Islet of Langerhans (tissue), 1 donor: ENCODE measurements around the gene DNAH5.
A peak's percentile ranks its signal among the peaks of the same experiment; 100 is the strongest.
"Not testable (repeated sequence)": the region's sequence is repeated elsewhere in the genome, so short reads cannot be mapped to it uniquely, and the experiment has no call there.

Experiments
- FAIRE-seq: peaks from one replicate; lab custom pipeline; 2011; peaks lifted over from hg19 to GRCh38; lab: Jason Lieb, UNC

The DNAH5 gene, protein sequence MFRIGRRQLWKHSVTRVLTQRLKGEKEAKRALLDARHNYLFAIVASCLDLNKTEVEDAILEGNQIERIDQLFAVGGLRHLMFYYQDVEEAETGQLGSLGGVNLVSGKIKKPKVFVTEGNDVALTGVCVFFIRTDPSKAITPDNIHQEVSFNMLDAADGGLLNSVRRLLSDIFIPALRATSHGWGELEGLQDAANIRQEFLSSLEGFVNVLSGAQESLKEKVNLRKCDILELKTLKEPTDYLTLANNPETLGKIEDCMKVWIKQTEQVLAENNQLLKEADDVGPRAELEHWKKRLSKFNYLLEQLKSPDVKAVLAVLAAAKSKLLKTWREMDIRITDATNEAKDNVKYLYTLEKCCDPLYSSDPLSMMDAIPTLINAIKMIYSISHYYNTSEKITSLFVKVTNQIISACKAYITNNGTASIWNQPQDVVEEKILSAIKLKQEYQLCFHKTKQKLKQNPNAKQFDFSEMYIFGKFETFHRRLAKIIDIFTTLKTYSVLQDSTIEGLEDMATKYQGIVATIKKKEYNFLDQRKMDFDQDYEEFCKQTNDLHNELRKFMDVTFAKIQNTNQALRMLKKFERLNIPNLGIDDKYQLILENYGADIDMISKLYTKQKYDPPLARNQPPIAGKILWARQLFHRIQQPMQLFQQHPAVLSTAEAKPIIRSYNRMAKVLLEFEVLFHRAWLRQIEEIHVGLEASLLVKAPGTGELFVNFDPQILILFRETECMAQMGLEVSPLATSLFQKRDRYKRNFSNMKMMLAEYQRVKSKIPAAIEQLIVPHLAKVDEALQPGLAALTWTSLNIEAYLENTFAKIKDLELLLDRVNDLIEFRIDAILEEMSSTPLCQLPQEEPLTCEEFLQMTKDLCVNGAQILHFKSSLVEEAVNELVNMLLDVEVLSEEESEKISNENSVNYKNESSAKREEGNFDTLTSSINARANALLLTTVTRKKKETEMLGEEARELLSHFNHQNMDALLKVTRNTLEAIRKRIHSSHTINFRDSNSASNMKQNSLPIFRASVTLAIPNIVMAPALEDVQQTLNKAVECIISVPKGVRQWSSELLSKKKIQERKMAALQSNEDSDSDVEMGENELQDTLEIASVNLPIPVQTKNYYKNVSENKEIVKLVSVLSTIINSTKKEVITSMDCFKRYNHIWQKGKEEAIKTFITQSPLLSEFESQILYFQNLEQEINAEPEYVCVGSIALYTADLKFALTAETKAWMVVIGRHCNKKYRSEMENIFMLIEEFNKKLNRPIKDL (N-terminal part only)

GRCh38 chr5:13944560-13945199, at the start of gene DNAH5:
Gene DNAH5 (minus strand): TSS chr5:13944688. CDS start chr5:13944438, 250 bp downstream.
- FAIRE-seq = no peak

GRCh38 chr5:13993926-13994325, 49.4 kb upstream of the DNAH5 start:
- no peak for FAIRE-seq

GRCh38 chr5:13992795-13993194, 48.3 kb upstream of the DNAH5 start:
- FAIRE-seq = peak; percentile 93

GRCh38 chr5:13991365-13991764, 46.9 kb upstream of the DNAH5 start:
- no peak for FAIRE-seq

DNA sequence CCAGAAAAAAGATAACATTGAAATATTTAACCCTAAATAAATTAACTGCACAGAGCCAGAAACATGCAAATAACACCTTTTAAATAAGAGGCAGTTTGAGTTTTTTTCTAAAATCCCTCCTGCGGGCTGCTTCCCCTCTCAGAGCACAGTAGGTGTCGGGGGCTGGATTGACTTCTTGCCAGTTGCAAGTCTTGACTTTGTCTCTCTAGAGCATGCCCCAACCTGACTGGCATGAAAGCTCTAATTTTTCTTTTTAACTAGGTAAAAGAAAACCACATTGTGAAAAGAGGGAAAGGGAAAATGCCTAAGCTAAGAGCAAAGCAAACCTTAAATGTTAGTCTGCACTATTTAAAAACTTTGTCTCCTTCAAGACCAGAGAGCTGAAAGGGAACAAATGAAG, 46.4 kb upstream of the DNAH5 start:
- no peak for FAIRE-seq

GRCh38 chr5:13989832-13990231, 45.3 kb upstream of the DNAH5 start:
- FAIRE-seq = no peak

DNA sequence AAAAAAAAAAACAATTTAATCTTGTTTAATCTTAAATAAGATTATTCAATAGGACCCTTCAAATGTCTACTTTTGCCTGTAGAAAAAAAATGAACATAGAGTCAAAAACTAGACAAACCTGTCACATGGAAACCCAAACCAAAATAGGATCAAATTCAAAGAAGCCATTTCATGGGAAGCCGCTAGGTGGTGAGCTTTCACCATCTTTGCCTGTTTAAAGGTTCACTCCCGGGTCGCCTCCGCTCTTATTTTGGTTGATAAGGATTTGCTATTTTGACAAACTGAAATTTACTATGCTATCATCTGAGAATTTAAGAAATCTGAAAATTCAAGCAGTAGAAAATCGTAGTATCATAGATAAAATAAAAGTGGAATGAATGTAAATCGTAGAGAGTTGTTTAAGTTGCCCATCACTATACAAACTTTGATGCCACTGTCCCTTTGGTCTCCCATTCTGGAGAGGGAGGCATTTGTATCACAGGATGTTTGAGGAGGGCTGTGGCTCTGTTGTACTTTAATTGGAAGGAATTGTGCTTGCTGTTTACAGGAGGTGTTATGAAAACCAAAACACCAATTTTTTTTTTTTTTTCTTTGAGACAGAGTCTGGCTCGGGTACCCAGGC, 43.5 kb upstream of the DNAH5 start:
- FAIRE-seq = peak; percentile 97

DNA sequence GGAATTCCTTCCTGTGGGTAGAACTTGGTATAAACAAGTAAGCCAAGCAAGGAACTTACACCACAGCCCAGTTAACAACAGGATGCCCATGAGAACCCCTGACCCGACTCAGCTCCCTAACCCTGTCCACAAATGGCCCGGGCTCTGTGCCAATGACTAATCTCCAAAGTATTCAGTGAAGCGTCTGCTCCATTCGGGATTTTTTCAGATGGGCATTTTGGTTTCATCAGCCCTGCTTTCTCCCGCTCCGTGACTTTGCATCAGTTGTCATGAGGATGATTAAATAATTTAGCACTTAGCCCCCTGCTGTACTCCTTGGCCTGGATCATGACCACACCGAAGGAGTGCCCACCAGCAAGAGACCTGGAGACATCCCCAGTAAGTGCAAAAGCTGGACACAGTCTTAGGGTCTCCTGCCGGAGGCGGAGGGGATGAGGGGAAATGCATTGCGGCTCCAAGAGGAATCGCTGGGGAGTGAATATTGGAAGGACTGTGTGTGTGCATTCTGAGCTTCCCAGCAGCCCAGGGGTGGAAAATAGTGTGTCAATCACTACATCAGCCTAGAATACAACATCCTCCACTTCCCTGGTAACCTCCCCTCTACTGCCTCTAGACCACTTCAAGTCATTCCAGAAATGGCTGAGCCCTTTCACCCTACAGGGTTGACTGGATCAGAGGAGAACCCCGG, 41.4 kb upstream of the DNAH5 start:
- no peak for FAIRE-seq

- FAIRE-seq = not testable (repeated sequence)
These were observed 40.4 kb upstream of the DNAH5 start for GRCh38 chr5:13984888-13985287.

DNA sequence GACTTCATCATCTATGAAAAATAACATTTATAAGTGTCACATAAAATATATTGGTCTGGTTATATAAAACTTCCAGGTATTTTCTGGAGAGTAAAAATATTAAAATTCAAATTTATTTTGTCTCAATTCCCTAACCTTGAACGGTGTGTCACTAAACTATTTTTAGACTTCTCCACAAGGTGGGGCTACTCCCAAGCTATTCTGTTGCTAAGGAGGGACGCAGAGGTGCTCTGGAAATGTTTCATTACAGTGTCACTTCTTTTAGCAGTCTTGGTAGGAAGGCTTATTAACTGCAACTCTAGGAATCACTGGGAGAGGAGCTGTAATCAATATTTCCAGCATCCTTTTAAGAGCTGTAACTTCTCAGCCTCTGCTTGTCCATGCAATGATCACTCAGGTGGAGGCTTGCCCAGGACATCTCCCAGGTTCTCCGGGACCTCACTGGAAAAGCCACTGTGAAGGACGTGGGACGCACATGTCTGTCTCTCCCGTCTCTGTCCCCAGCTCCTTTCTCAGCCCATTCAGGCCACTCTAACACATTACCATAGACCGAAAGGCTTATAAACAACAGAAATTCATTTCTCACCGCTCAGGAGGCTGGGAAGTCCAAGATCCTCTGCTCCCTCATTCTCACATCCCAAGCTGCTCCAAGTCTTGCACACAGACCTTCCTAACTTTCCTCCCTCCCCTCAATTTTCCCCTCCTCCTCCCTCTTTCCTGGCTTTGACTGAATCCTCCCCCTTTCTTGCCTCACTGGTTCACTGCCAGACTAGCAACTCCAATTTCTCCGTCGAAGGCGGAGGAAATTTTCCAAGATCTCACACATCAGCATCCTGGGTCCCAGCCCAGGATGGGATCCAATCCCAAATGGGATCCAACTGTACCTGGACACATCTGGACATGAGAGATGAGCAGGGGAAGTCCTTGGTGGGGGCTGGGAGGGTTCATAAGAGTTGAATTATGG, 32.7 kb upstream of the DNAH5 start:
- peak; percentile 94 for FAIRE-seq

GRCh38 chr5:13976223-13976622, 31.7 kb upstream of the DNAH5 start:
- no peak for FAIRE-seq

GRCh38 chr5:13975246-13975645, 30.8 kb upstream of the DNAH5 start:
- no peak for FAIRE-seq

GRCh38 chr5:13973724-13974123, 29.2 kb upstream of the DNAH5 start:
- no peak for FAIRE-seq

DNA sequence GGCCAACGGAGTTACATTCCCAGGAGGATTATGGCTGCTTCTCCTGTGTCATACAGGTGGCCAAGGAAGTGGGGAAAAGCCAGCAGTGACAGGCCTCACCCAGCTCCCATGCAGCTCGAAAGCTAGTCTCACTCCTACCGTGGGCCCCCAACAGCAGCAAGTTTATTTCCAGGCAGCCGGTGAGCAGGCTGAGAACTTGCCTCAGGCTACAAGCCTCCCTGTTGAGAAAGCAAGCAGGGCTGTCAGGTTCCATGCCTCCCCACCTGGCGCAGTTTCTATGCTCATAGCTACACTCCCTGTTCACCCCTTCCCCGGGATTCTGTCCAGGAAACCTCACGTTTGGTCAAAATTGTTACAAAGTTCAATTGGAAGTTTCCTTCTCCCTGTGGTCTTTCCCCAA, 27.5 kb upstream of the DNAH5 start:
- no peak for FAIRE-seq

DNA sequence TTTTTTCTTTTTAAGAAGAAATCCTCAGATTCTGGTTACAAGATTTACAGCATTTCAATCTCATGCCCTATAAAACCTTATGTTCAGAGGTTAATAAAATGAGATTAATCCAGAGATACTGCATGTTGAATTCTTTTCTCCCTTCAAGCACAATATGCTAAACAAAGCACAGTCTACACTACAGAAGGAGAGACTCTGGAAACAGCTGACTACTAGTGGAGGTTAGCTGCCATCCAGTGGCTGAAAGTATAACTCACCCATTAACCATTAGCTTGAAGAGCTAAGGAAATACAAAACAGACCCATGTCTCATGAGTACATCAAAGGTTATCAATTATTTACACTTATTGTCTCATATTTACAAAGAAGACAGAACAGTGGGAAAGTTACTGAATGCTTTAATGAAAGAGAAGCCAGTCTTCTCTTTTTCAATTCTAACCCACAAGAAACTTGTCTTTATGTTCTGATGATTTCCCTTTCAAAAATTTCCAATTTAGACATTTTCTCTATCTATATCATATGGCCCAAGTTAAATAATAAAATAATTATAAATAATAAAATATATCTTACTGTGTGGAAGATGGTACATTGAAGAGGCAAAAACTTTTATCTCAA, 12.7 kb upstream of the DNAH5 start:
- peak; percentile 92 for FAIRE-seq

GRCh38 chr5:13956471-13956870, 12.0 kb upstream of the DNAH5 start:
- FAIRE-seq = no peak

GRCh38 chr5:13955896-13956295, 11.4 kb upstream of the DNAH5 start:
- no peak for FAIRE-seq

GRCh38 chr5:13946111-13946510, 1.6 kb upstream of the DNAH5 start:
- no peak for FAIRE-seq

DNA sequence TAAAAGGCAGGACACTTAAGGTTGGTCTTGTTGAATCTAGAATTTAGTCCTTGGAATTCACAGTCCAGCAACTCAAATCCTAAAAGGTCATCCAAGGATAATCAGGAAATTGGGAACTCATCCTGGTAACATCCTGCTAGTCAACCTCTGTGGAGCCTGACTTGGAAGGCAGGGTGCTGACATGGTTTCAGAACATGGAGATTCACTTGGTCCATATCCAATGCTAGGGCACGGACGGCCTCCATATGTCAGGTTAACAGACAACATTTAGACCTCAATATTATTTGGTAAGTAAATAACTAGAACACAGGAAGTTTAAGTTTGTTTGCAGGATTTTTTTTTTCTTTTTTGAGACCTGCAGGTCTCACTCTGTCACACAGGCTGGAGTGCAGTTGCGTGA, 783 bp upstream of the DNAH5 start:
- no peak for FAIRE-seq
